ENCODE data around the gene ARHGEF16. TPM values are rescaled to one million over a fixed set of nuclear protein-coding genes. Genes with fewer than 3 reads are reported as not detected.

Gene ARHGEF16
- total RNA-seq, 4 donors from 2014 or later, result 0.42 to 0.98 (median 0.69) TPM

DNA sequence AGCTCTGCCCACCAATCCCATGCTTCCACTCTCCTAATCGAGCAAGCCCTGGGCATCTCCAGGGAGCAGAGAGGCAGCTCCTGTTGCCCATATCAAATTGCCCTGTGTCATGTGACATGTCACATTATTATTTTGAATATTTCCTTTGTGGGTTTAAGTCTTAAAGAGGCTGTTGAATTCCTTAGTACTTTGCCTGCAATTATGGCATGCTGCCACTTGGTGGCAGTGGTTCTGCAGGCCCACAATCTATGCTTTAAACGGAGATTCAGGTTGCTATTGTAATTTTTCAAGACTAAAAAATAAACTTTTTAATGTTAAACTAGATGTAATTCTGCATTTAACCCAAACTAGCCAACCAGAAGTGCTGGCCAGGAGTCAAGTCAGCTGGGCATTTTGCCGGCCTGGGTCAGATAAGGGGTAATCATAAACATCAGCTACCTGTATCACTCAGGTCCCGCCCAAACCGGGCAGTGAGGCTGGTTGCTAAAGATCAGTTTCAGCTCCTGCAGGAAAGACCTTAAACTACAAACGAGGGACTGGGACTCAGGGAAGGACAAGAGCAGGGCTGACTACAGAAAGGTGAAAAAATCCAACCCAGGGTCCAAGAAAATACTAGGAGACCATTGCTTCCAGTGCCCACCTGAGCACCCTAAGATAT, 37.3 kb upstream of the ARHGEF16 start:
- H3K27me3 ChIP-seq, result peaks cover 0 to 95% (median 3%) of the 10 kb centered on the region in 4 donors

GRCh38 chr1:3417934-3418333, 36.5 kb upstream of the ARHGEF16 start:
- Histone ChIP-seq H3K9me3 (peaks cover 0 to 22% (median 10%) of the 10 kb centered on the region in 4 donors), H3K4me1 (peaks cover 13 to 22% (median 22%) of the 10 kb centered on the region in 4 donors), H3K36me3 (peaks cover 0 to 22% (median 0%) of the 10 kb centered on the region in 4 donors), H3K4me3 (no peak overlapping the region), H3K27me3 (peaks cover 0 to 88% (median 3%) of the 10 kb centered on the region in 4 donors), H3K27ac (replicated peaks in 1 of 4) (no peak overlapping the region)
- TF ChIP-seq, protein P1, sequence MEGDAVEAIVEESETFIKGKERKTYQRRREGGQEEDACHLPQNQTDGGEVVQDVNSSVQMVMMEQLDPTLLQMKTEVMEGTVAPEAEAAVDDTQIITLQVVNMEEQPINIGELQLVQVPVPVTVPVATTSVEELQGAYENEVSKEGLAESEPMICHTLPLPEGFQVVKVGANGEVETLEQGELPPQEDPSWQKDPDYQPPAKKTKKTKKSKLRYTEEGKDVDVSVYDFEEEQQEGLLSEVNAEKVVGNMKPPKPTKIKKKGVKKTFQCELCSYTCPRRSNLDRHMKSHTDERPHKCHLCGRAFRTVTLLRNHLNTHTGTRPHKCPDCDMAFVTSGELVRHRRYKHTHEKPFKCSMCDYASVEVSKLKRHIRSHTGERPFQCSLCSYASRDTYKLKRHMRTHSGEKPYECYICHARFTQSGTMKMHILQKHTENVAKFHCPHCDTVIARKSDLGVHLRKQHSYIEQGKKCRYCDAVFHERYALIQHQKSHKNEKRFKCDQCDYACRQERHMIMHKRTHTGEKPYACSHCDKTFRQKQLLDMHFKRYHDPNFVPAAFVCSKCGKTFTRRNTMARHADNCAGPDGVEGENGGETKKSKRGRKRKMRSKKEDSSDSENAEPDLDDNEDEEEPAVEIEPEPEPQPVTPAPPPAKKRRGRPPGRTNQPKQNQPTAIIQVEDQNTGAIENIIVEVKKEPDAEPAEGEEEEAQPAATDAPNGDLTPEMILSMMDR (IDR thresholded peaks at IDR 0.05), result no peak
- TF ChIP-seq POLR2AphosphoS5 (IDR thresholded peaks at IDR 0.05), result no peak
- no peak for TF ChIP-seq EP300 (IDR thresholded peaks at IDR 0.05)
- WGBS, result 85% methylated on average over 4 of the region's 9 CpGs
- no peak for DNase-seq (ENCODE audit: extremely low spot score)
- intact Hi-C loops (cut with DNase I), result no loop called here

More for the DNA sequence above, 37.3 kb upstream of the ARHGEF16 start:
- H3K4me3 ChIP-seq, result no peak overlapping the region
- no peak for DNase-seq (ENCODE audit: extremely low spot score)
- WGBS, result 82% methylated on average over 6 of the region's 6 CpGs
- H3K36me3 ChIP-seq, result peaks cover 0 to 22% (median 0%) of the 10 kb centered on the region in 4 donors
- no peak overlapping the region for H3K27ac ChIP-seq (replicated peaks in 1 of 4)
- peaks cover 13 to 17% (median 15%) of the 10 kb centered on the region in 4 donors for H3K4me1 ChIP-seq
- peaks cover 0 to 22% (median 10%) of the 10 kb centered on the region in 4 donors for H3K9me3 ChIP-seq
- TF ChIP-seq EP300 (IDR thresholded peaks at IDR 0.05) (no peak), POLR2AphosphoS5 (IDR thresholded peaks at IDR 0.05) (no peak), POLR2A (IDR thresholded peaks at IDR 0.05; ENCODE audit: low read depth) (no peak)
- TF ChIP-seq, protein P1 (IDR thresholded peaks at IDR 0.05), result no peak
- intact Hi-C loops (cut with DNase I), result no loop called here

DNA sequence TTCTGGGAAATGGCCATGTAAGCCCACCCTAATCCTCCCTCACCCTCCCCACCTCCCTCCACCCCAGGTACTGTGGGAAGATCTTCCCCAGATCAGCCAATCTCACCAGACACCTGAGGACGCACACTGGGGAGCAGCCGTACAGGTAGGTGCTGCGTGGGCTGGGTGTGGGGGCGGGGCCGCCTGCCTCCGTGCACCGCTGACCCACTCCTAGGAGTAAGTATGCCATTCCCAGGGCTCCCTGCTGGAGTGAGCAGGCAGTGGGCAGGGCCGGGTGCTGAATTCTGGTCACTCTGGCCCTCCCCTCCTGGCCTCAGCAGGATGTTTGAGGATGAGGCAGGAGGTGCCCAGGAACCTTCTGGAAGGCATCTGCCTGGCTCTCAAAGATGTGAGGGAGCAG, 35.9 kb upstream of the ARHGEF16 start:
- Histone ChIP-seq H3K4me3 (no peak overlapping the region), H3K4me1 (peaks cover 13 to 29% (median 24%) of the 10 kb centered on the region in 4 donors), H3K27me3 (peaks cover 0 to 87% (median 3%) of the 10 kb centered on the region in 4 donors), H3K36me3 (peaks cover 0 to 22% (median 0%) of the 10 kb centered on the region in 4 donors), H3K27ac (replicated peaks in 1 of 4) (no peak overlapping the region), H3K9me3 (peaks cover 0 to 22% (median 10%) of the 10 kb centered on the region in 4 donors)
- intact Hi-C loops (cut with DNase I), result no loop called here
- TF ChIP-seq, protein P1 (IDR thresholded peaks at IDR 0.05), result no peak
- TF ChIP-seq POLR2AphosphoS5 (IDR thresholded peaks at IDR 0.05), result no peak
- no peak for TF ChIP-seq POLR2A (IDR thresholded peaks at IDR 0.05; ENCODE audit: low read depth)
- TF ChIP-seq EP300 (IDR thresholded peaks at IDR 0.05), result no peak
- DNase-seq (ENCODE audit: extremely low spot score), result no peak
- WGBS, result 85% methylated on average over 7 of the region's 8 CpGs

DNA sequence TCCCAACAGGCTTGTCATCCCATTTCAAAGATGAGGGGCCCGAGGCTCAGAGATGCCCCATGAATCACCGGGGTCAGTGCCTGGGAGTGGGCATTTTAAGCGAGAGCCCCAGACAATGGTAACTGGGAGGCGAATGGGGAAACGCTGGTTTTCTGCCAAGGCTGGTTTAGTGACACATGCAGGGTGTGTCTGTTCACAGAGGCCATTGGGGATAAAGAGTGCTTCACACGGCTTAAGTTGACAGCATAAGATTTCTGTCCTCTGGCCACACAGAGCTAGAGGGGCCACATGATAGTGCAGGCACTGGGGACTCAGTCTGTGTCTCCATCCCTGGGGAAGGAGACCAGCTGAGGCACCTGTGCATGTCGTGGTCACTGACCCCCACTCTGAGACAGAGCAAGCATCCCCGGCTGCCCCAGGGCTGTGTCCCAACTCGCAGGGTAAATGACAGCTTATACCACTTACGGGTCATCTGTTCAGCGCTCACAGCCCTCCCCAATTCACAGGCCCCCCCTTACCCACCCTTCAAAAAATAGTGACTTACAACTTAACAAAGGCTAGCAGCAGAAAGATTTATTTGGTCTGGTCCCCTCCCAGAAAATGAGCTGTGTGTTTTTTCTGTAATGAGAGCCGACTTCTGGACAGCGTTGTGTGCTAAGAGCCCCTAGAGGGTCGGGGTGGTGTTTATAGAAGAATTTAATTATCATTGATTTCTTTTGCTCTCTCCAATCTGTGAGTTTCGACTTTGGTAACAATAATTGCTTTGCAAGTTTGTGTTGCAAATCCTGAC, 34.9 kb upstream of the ARHGEF16 start:
- peaks cover 0 to 20% (median 0%) of the 10 kb centered on the region in 4 donors for H3K36me3 ChIP-seq
- peak overlapping the region in 1 of 4 donors; percentile 10 for H3K27ac ChIP-seq (replicated peaks in 1 of 4)
- DNase-seq (ENCODE audit: extremely low spot score), result no peak
- no peak overlapping the region for H3K4me3 ChIP-seq
- no peak for TF ChIP-seq POLR2AphosphoS5 (IDR thresholded peaks at IDR 0.05)
- TF ChIP-seq, protein P1 (IDR thresholded peaks at IDR 0.05), result no peak
- TF ChIP-seq POLR2A (IDR thresholded peaks at IDR 0.05; ENCODE audit: low read depth), result no peak
- TF ChIP-seq EP300 (IDR thresholded peaks at IDR 0.05), result no peak
- peaks cover 0 to 22% (median 10%) of the 10 kb centered on the region in 4 donors for H3K9me3 ChIP-seq
- H3K27me3 ChIP-seq, result peaks cover 0 to 87% (median 3%) of the 10 kb centered on the region in 4 donors
- peaks cover 17 to 38% (median 31%) of the 10 kb centered on the region in 4 donors for H3K4me1 ChIP-seq
- intact Hi-C loops (cut with DNase I), result loop anchor here (5.0 to 10.0 kb wide), 4 partner anchors 352 to 1002 kb away; partner anchors contain the start of gene PRDM16
- WGBS, result 75% methylated on average over 15 of the region's 15 CpGs
